ENCODE results near the gene BDP1. TPM values are rescaled to one million over a fixed set of nuclear protein-coding genes. Genes with fewer than 3 reads are reported as not detected.
"Not testable (repeated sequence)": the region's sequence is repeated elsewhere in the genome, so short reads cannot be mapped to it uniquely, and the experiment has no call there.

The BDP1 gene
- total RNA-seq (10 to 100 TPM; 42.8 to 50.4 TPM), polyA plus RNA-seq (10 to 100 TPM in 1 of 3 donors, 1 to 10 TPM in 2; 5.0 to 13.5 (median 5.2) TPM), total RNA-seq (229 to 350 (median 284) reads per million in 6 experiments)

GRCh38 chr5:71455427-71456361 lies at the start of gene BDP1:
BDP1 (plus strand) TSS chr5:71455651; CDS start chr5:71455878, 227 bp downstream.
- peaks cover 0 to 27% (median 6%) of the 10 kb centered on the region in 3 donors for H3K36me3 Mint-ChIP-seq
- ATAC-seq (peak; percentile 87 to 91), DNase-seq (peak; percentile 87 to 99 (median 98))
- H3K4me3 Mint-ChIP-seq: peak within 1 kb of the TSS; percentile 89 to 100 (median 98)
- H3K9me3 Mint-ChIP-seq: no peaks in the 10 kb centered on the region
- H3K27me3 Mint-ChIP-seq: peaks cover 3 to 24% (median 11%) of the 10 kb centered on the region in 5 donors
- POLR2A ChIA-PET: interaction anchor here (0.6 to 1.2 kb wide), 2 partner anchors 131 to 141 kb away, joined by 3 read pairs; partner anchors contain the start of gene MCCC2
- H3K4me1 Mint-ChIP-seq: peaks cover 15 to 29% (median 26%) of the 10 kb centered on the region in 4 donors
- peak within 1 kb of the TSS; percentile 90 to 100 (median 98) for H3K27ac Mint-ChIP-seq

- not testable (repeated sequence) for H3K4me3 Mint-ChIP-seq, H3K36me3 Mint-ChIP-seq
Observed at GRCh38 chr5:71410088-71410487, 45.4 kb upstream of the BDP1 start.

GRCh38 chr5:71415626-71416025 lies 39.8 kb upstream of the BDP1 start:
- H3K4me1 Mint-ChIP-seq, H3K36me3 Mint-ChIP-seq, H3K27ac Mint-ChIP-seq: not testable (repeated sequence)

More at GRCh38 chr5:71410088-71410487, 45.4 kb upstream of the BDP1 start:
- H3K27ac Mint-ChIP-seq, ATAC-seq, DNase-seq, H3K4me1 Mint-ChIP-seq, POLR2A ChIA-PET, H3K9me3 Mint-ChIP-seq: not testable (repeated sequence)
- peaks cover 15 to 44% (median 20%) of the 10 kb centered on the region in 5 donors for H3K27me3 Mint-ChIP-seq

GRCh38 chr5:71418026-71418425 lies 37.4 kb upstream of the BDP1 start:
- POLR2A ChIA-PET, H3K36me3 Mint-ChIP-seq, DNase-seq, H3K4me3 Mint-ChIP-seq, H3K4me1 Mint-ChIP-seq, H3K9me3 Mint-ChIP-seq, ATAC-seq: not testable (repeated sequence)
- Mint-ChIP-seq H3K27me3 (peaks cover 9 to 56% (median 20%) of the 10 kb centered on the region in 5 donors), H3K27ac (peak overlapping the region in 1 of 10 donors; percentile 67)

More at GRCh38 chr5:71415626-71416025, 39.8 kb upstream of the BDP1 start:
- peaks cover 9 to 58% (median 23%) of the 10 kb centered on the region in 5 donors for H3K27me3 Mint-ChIP-seq
- H3K4me3 Mint-ChIP-seq, H3K9me3 Mint-ChIP-seq, DNase-seq, POLR2A ChIA-PET, ATAC-seq: not testable (repeated sequence)

- peaks cover 2 to 34% (median 12%) of the 10 kb centered on the region in 5 donors for H3K27me3 Mint-ChIP-seq
- POLR2A ChIA-PET, ATAC-seq, H3K4me3 Mint-ChIP-seq, DNase-seq, H3K9me3 Mint-ChIP-seq, H3K4me1 Mint-ChIP-seq, H3K36me3 Mint-ChIP-seq, H3K27ac Mint-ChIP-seq: not testable (repeated sequence)
Observed at GRCh38 chr5:71421278-71421677, 34.2 kb upstream of the BDP1 start.

- H3K4me3 Mint-ChIP-seq, H3K4me1 Mint-ChIP-seq, POLR2A ChIA-PET, ATAC-seq, DNase-seq, H3K9me3 Mint-ChIP-seq, H3K36me3 Mint-ChIP-seq, H3K27ac Mint-ChIP-seq: not testable (repeated sequence)
- H3K27me3 Mint-ChIP-seq: peaks cover under 1 to 12% (median 6%) of the 10 kb centered on the region in 5 donors
Observed at GRCh38 chr5:71423896-71424295, 31.6 kb upstream of the BDP1 start.

GRCh38 chr5:71426686-71427474 lies 28.6 kb upstream of the BDP1 start:
- POLR2A ChIA-PET, H3K36me3 Mint-ChIP-seq, H3K9me3 Mint-ChIP-seq, H3K4me3 Mint-ChIP-seq, DNase-seq, H3K4me1 Mint-ChIP-seq, H3K27ac Mint-ChIP-seq, ATAC-seq: not testable (repeated sequence)
- H3K27me3 Mint-ChIP-seq: peaks cover 0 to 17% (median 6%) of the 10 kb centered on the region in 5 donors

GRCh38 chr5:71432410-71432809 lies 23.0 kb upstream of the BDP1 start:
- H3K9me3 Mint-ChIP-seq, POLR2A ChIA-PET, ATAC-seq, H3K36me3 Mint-ChIP-seq, DNase-seq, H3K27ac Mint-ChIP-seq, H3K4me1 Mint-ChIP-seq, H3K4me3 Mint-ChIP-seq: not testable (repeated sequence)
- H3K27me3 Mint-ChIP-seq: peaks cover 7 to 27% (median 14%) of the 10 kb centered on the region in 5 donors

GRCh38 chr5:71434825-71435224 lies 20.6 kb upstream of the BDP1 start:
- POLR2A ChIA-PET, H3K9me3 Mint-ChIP-seq, DNase-seq, H3K27ac Mint-ChIP-seq, H3K4me1 Mint-ChIP-seq, H3K4me3 Mint-ChIP-seq, ATAC-seq, H3K36me3 Mint-ChIP-seq: not testable (repeated sequence)
- peaks cover 6 to 23% (median 13%) of the 10 kb centered on the region in 5 donors for H3K27me3 Mint-ChIP-seq

- H3K4me3 Mint-ChIP-seq, DNase-seq, ATAC-seq, POLR2A ChIA-PET, H3K9me3 Mint-ChIP-seq, H3K36me3 Mint-ChIP-seq, H3K27ac Mint-ChIP-seq: not testable (repeated sequence)
- peaks cover 17 to 27% (median 21%) of the 10 kb centered on the region in 5 donors for H3K27me3 Mint-ChIP-seq
- peaks cover 2 to 13% (median 8%) of the 10 kb centered on the region in 4 donors for H3K4me1 Mint-ChIP-seq
Observed at GRCh38 chr5:71441564-71441963, 13.9 kb upstream of the BDP1 start.

GRCh38 chr5:71443891-71444290 lies 11.6 kb upstream of the BDP1 start:
- Mint-ChIP-seq H3K4me1 (peaks cover 3 to 14% (median 12%) of the 10 kb centered on the region in 4 donors), H3K27me3 (peaks cover 15 to 25% (median 22%) of the 10 kb centered on the region in 5 donors)
- POLR2A ChIA-PET, H3K27ac Mint-ChIP-seq, H3K36me3 Mint-ChIP-seq, DNase-seq, H3K9me3 Mint-ChIP-seq, ATAC-seq, H3K4me3 Mint-ChIP-seq: not testable (repeated sequence)

GRCh38 chr5:71445015-71445414 lies 10.4 kb upstream of the BDP1 start:
- H3K27ac Mint-ChIP-seq, ATAC-seq, H3K9me3 Mint-ChIP-seq, H3K36me3 Mint-ChIP-seq, DNase-seq, POLR2A ChIA-PET: not testable (repeated sequence)
- peaks cover 3 to 14% (median 12%) of the 10 kb centered on the region in 4 donors for H3K4me1 Mint-ChIP-seq
- peaks cover 15 to 28% (median 22%) of the 10 kb centered on the region in 5 donors for H3K27me3 Mint-ChIP-seq
- H3K4me3 Mint-ChIP-seq: peak overlapping the region in 1 of 10 donors; percentile 30
